ENCODE measurements around the gene STIM2.

The STIM2 gene

DNA sequence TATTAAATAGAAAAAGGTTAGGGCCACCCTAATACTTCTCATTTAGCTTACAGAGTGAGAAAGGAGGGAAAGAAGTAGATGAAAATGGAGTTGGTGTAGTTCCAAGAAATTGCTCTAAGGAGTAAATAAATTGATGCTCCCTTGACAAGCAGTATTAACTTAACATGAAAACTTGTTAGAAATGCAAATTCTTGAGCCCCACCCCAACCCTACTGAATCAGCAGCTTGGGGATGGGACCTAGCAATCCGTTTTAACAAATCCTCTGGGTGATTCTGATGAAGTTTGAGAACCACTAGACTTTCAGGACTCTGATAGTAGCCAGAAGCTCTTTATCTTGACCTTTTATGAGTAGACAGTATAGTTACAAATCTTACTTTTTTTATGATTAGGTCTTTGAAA lies 74.8 kb downstream of the STIM2 start:
- no peak for DNase-seq
- H4K20me1 ChIP-seq (ENCODE audit: insufficient read depth, low read length), result no peaks in the 10 kb centered on the region; the same call in 1 of the 2 replicates
- no peaks in the 10 kb centered on the region for H3K79me2 ChIP-seq (ENCODE audit: low read length)
- H3K27ac ChIP-seq (ENCODE audit: low read length), result no peak overlapping the region
- no peaks in the 10 kb centered on the region for H3K36me3 ChIP-seq (replicated peaks; ENCODE audit: insufficient read depth, low read length)
- no peak for TF ChIP-seq EZH2phosphoT487 (IDR thresholded peaks at IDR 0.05; ENCODE audit: low read length)
- TF ChIP-seq EZH2 (optimal IDR thresholded peaks at IDR 0.05; ENCODE audit: low read depth, low read length), result no peak
- TF ChIP-seq, protein P1, sequence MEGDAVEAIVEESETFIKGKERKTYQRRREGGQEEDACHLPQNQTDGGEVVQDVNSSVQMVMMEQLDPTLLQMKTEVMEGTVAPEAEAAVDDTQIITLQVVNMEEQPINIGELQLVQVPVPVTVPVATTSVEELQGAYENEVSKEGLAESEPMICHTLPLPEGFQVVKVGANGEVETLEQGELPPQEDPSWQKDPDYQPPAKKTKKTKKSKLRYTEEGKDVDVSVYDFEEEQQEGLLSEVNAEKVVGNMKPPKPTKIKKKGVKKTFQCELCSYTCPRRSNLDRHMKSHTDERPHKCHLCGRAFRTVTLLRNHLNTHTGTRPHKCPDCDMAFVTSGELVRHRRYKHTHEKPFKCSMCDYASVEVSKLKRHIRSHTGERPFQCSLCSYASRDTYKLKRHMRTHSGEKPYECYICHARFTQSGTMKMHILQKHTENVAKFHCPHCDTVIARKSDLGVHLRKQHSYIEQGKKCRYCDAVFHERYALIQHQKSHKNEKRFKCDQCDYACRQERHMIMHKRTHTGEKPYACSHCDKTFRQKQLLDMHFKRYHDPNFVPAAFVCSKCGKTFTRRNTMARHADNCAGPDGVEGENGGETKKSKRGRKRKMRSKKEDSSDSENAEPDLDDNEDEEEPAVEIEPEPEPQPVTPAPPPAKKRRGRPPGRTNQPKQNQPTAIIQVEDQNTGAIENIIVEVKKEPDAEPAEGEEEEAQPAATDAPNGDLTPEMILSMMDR (IDR thresholded peaks at IDR 0.05; ENCODE audit: low read length), result no peak
- H3K27me3 ChIP-seq (replicated peaks; ENCODE audit: insufficient read depth, low read length), result no peaks in the 10 kb centered on the region
- no peaks in the 10 kb centered on the region for H3F3A ChIP-seq (ENCODE audit: insufficient read depth, low read length)
- no peak overlapping the region for H3K9ac ChIP-seq (ENCODE audit: low read length)
- no peaks in the 10 kb centered on the region for H3K9me3 ChIP-seq (replicated peaks; ENCODE audit: insufficient read depth, low read length)
- H3K4me1 ChIP-seq (ENCODE audit: low read length), result no peaks in the 10 kb centered on the region
- no peak overlapping the region for H2AFZ ChIP-seq (ENCODE audit: low read length)
- no peak overlapping the region for H3K4me3 ChIP-seq (ENCODE audit: low read length)
- H3K9me2 ChIP-seq (replicated peaks; ENCODE audit: insufficient read depth, low read length), result no peaks in the 10 kb centered on the region
- no peak overlapping the region for H3K4me2 ChIP-seq (ENCODE audit: low read depth, low read length)

DNA sequence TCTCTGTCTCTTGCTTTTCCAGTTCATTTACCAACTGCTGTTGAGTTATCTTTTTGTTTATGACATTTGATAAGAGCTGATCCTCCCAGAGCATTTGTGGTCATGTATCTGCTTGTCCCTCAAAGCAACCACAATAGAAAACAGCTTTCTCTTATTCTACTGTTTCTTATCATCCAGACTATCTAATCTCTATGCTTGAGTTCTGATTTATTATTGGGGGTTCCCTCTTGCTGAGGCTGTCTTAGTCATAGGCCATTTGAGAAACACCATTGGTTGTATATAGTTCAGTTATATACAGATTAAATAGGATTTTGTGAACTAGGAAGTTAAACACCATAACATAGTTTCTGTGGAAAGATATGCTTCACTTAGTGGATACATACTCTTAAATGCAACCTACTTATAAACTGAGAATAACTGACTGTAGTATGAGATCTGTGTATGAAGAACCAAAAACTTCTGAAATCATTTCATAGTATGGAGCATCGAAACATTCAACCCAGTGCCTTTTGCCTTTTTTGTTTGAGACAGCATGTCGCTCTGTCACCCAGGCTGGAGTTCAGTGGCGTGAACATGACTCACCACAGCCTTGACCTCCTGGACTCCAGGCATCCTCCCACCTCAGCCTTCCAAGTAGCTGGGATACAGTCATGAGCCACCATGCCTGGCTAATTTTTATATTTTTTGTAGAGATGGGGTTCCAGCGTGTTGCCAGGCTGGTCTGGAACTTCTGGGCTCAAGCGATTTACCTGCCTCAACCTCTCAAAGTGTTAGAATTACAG lies 75.8 kb downstream of the STIM2 start:
- Histone ChIP-seq H3K36me3 (replicated peaks; ENCODE audit: insufficient read depth, low read length) (no peaks in the 10 kb centered on the region), H4K20me1 (ENCODE audit: insufficient read depth, low read length) (no peaks in the 10 kb centered on the region; the same call in 1 of the 2 replicates)

DNA sequence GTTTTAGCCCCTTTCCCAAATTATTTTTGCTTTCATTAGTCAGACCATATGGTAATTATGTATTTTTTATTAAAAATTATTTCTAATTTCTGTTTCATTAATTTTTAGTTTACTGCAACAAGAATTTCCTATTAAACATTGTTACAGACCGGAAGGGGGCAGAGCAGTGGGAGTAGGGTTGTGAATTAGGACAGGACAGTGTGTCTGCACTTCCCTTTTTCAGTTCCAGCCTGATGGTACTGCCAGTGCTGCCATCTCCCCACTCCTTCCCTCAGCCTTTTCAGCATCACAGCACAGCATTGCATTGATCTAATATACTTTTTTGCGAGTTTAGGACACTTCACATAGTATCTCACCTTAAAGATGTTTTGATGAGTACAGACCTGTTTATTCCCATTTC lies 76.5 kb downstream of the STIM2 start:
- Histone ChIP-seq H4K20me1 (ENCODE audit: insufficient read depth, low read length) (no peaks in the 10 kb centered on the region; the same call in 1 of the 2 replicates), H3K27ac (ENCODE audit: low read length) (no peak overlapping the region), H3K9me2 (replicated peaks; ENCODE audit: insufficient read depth, low read length) (no peaks in the 10 kb centered on the region), H3K36me3 (replicated peaks; ENCODE audit: insufficient read depth, low read length) (no peaks in the 10 kb centered on the region), H3K4me2 (ENCODE audit: low read depth, low read length) (no peak overlapping the region), H3K4me1 (ENCODE audit: low read length) (no peaks in the 10 kb centered on the region), H3K4me3 (ENCODE audit: low read length) (no peak overlapping the region), H3K9ac (ENCODE audit: low read length) (no peak overlapping the region), H3K9me3 (replicated peaks; ENCODE audit: insufficient read depth, low read length) (no peaks in the 10 kb centered on the region), H2AFZ (ENCODE audit: low read length) (no peak overlapping the region), H3F3A (ENCODE audit: insufficient read depth, low read length) (no peaks in the 10 kb centered on the region), H3K79me2 (ENCODE audit: low read length) (no peaks in the 10 kb centered on the region), H3K27me3 (replicated peaks; ENCODE audit: insufficient read depth, low read length) (no peaks in the 10 kb centered on the region)
- no peak for DNase-seq
- TF ChIP-seq EZH2 (optimal IDR thresholded peaks at IDR 0.05; ENCODE audit: low read depth, low read length) (no peak), EZH2phosphoT487 (IDR thresholded peaks at IDR 0.05; ENCODE audit: low read length) (no peak)
- TF ChIP-seq, protein P1 (IDR thresholded peaks at IDR 0.05; ENCODE audit: low read length), result no peak

More for the DNA sequence above, 75.8 kb downstream of the STIM2 start:
- Histone ChIP-seq H3K9me2 (replicated peaks; ENCODE audit: insufficient read depth, low read length) (no peaks in the 10 kb centered on the region), H3K4me2 (ENCODE audit: low read depth, low read length) (no peak overlapping the region), H3K9ac (ENCODE audit: low read length) (no peak overlapping the region), H3F3A (ENCODE audit: insufficient read depth, low read length) (no peaks in the 10 kb centered on the region), H2AFZ (ENCODE audit: low read length) (no peak overlapping the region), H3K9me3 (replicated peaks; ENCODE audit: insufficient read depth, low read length) (no peaks in the 10 kb centered on the region), H3K4me1 (ENCODE audit: low read length) (no peaks in the 10 kb centered on the region), H3K27ac (ENCODE audit: low read length) (no peak overlapping the region), H3K27me3 (replicated peaks; ENCODE audit: insufficient read depth, low read length) (no peaks in the 10 kb centered on the region), H3K4me3 (ENCODE audit: low read length) (no peak overlapping the region), H3K79me2 (ENCODE audit: low read length) (no peaks in the 10 kb centered on the region)
- no peak for TF ChIP-seq EZH2 (optimal IDR thresholded peaks at IDR 0.05; ENCODE audit: low read depth, low read length)
- TF ChIP-seq EZH2phosphoT487 (IDR thresholded peaks at IDR 0.05; ENCODE audit: low read length), result no peak
- TF ChIP-seq, protein P1 (IDR thresholded peaks at IDR 0.05; ENCODE audit: low read length), result no peak
- DNase-seq, result no peak

Measured in MM.1S (cell line).